ENCODE results near the gene TBC1D22A.

DNA sequence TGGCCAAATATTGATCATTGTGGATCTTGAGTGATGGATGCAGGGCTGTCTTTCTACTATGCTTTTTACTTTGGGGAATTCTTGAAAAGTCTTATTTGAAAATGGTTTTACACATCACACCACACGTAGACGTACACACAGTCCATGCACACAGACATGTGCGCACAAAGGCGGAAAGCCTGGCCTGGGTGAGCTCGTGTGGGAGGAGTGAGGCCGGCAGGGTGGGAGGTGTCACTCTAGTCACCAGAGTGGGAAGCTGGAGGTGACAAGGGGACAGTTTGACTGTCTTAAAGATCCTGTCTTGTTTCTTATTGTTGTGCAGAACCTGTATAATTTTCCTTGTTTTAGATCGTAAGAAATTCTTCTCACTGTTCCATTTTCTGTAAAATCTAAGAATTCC lies 326.9 kb downstream of the TBC1D22A start:
- TF ChIP-seq, protein P1, sequence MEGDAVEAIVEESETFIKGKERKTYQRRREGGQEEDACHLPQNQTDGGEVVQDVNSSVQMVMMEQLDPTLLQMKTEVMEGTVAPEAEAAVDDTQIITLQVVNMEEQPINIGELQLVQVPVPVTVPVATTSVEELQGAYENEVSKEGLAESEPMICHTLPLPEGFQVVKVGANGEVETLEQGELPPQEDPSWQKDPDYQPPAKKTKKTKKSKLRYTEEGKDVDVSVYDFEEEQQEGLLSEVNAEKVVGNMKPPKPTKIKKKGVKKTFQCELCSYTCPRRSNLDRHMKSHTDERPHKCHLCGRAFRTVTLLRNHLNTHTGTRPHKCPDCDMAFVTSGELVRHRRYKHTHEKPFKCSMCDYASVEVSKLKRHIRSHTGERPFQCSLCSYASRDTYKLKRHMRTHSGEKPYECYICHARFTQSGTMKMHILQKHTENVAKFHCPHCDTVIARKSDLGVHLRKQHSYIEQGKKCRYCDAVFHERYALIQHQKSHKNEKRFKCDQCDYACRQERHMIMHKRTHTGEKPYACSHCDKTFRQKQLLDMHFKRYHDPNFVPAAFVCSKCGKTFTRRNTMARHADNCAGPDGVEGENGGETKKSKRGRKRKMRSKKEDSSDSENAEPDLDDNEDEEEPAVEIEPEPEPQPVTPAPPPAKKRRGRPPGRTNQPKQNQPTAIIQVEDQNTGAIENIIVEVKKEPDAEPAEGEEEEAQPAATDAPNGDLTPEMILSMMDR (IDR thresholded peaks at IDR 0.05), result no peak
- no peak for TF ChIP-seq POLR2A (IDR thresholded peaks at IDR 0.05)

All from right lobe of liver (tissue), 4 donors.